Measurements from ENCODE around the gene LCMT1.
"Not testable (repeated sequence)": the region's sequence is repeated elsewhere in the genome, so short reads cannot be mapped to it uniquely, and the experiment has no call there.

Gene LCMT1

DNA sequence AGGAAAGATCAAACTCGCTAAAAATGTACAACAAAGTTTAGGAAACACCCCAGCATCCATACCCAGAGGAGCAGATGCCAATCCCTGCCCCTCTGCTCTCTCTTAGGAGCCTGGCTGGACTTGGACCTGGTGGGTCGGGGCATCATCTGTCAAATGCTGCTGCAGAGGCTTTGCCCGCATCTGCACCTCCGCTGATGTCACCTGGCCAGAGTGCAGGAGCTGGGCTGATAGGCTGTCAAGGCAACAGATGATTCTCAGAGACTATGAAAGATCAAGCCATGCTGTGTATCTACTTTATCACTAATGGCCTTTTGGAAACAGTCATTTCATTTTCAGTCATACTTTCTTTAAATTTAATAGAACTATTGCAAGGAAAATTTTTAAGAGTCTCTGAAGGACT is 15.9 kb upstream of the LCMT1 start:
- DNase-seq (ENCODE audit: low read depth), result no peak

- DNase-seq (ENCODE audit: low read depth), result no peak
These were observed 14.1 kb upstream of the LCMT1 start for GRCh38 chr16:25097276-25097975.

- DNase-seq (ENCODE audit: low read depth), result no peak
These were observed 11.0 kb upstream of the LCMT1 start for GRCh38 chr16:25100511-25100910.

DNA sequence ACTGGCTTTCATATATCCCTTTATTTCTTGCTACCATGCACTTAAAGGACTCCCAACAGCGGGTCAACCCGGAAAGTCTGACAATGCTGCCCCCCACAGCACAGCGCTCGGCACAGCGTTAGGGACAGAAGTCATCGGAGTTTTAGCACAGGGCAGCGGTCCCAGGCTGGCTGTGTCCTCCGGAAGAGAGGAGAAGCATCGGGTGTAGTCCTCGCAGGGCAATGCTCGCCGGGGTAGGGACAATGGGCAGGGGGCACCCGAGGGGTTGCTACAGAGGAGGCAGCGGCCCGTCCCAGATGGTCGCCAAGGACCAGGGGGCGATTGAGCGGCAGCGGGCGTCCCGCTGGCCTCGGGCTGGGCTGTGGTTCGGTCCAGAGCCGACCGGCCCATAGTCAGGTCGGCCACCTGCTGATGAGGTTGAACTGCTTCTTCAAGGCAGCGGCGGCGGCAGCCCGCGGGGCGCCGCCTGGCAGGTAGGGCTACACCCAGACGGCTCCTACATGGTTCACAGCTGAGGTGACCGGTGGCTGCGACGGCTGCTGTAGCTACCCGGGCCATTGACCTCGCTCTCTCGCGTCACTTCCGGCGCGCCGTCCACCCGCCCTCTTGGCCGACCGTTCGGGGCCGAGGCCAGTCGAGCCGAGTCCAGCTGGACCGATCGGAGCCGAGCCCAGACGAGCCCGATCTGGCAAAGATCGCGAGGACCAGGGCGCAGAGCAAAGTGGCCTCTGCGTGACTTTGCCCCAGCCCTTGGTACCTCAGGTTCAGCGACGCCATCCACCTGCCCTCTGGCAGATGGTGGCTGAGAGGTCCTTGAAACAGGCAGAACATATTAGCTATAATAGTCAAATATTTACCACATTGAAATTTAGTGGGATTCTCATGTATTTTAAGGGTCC is 4.7 kb upstream of the LCMT1 start:
- peak; percentile 41 for DNase-seq (ENCODE audit: low read depth)

DNA sequence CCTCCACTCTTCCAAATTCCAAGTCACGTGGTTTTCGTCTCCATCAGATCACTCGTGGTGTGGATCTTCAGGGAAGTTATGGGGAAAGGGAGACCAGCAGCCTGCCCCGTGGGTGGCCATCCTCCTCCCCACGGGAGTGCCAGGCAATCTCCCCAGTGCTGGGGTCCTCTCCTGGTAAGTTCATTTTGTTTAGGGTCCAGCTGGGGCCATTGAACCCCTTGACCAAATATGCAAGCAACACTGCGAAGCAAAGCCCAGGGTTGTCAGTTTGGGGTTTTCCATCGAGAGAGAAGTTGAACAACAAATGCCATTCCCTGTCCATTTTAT is 4.1 kb upstream of the LCMT1 start:
- no peak for DNase-seq (ENCODE audit: low read depth)

- DNase-seq (ENCODE audit: low read depth), result peak; percentile 32
These were observed 3.5 kb upstream of the LCMT1 start for GRCh38 chr16:25108054-25108453.

- no peak for DNase-seq (ENCODE audit: low read depth)
These were observed 1.9 kb upstream of the LCMT1 start for GRCh38 chr16:25109643-25110042.

- no peak for DNase-seq (ENCODE audit: low read depth)
These were observed 1.1 kb upstream of the LCMT1 start for GRCh38 chr16:25110387-25110947.

GRCh38 chr16:25114121-25114520 is 2.6 kb downstream of the LCMT1 start:
- DNase-seq (ENCODE audit: low read depth), result no peak

- no peak for DNase-seq (ENCODE audit: low read depth)
These were observed 7.5 kb downstream of the LCMT1 start for GRCh38 chr16:25118851-25119578.

GRCh38 chr16:25121824-25122600 is 10.5 kb downstream of the LCMT1 start:
- no peak for DNase-seq (ENCODE audit: low read depth)

DNA sequence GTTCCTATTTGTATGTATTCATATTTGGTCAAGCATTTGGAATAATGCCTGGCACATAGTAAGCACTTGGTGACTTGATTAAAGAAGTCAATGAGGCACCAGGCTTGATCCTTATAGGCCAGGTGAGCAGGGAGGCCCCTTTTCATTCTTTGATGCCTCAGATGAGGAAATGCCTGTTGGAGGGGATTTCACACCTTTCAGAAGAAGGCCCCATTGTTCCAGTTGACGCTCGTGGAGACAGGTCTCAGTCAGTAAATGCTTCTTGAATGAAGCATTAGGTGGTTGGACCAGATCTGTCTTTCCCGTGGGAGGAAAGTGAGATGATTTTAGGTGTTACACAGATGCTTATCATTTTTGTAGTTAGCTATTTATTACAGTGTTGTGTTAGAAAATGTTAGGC is 13.0 kb downstream of the LCMT1 start:
- DNase-seq (ENCODE audit: low read depth), result no peak

- not testable (repeated sequence) for DNase-seq (ENCODE audit: low read depth)
These were observed 14.6 kb downstream of the LCMT1 start for GRCh38 chr16:25126086-25126666.

GRCh38 chr16:25126820-25127232 is 15.3 kb downstream of the LCMT1 start:
- peak; percentile 19 for DNase-seq (ENCODE audit: low read depth)

GRCh38 chr16:25132751-25133150 is 21.2 kb downstream of the LCMT1 start:
- not testable (repeated sequence) for DNase-seq (ENCODE audit: low read depth)

GRCh38 chr16:25134166-25134700 is 22.7 kb downstream of the LCMT1 start:
- DNase-seq (ENCODE audit: low read depth), result no peak

- DNase-seq (ENCODE audit: low read depth), result no peak
These were observed 23.8 kb downstream of the LCMT1 start for GRCh38 chr16:25135254-25135878.

DNA sequence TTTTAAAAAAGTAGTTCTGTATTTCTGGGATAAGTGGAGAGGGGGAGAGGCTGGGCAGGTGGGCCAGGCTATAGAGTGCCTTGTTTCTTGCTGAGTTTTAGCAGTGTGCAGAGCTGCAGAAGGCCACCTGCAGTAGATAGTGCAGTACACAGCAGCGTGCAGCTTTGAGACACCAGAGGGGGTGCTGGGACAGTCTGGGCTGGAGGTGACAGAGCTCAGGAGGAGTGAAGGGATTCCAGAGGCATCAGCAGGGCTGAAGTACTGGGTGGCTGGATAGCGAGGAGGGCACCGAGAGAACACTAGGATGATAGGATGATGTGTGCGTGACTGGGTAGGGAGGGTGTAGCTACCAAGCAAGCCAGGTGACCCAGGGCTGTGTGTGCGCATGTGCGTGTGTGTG is 26.6 kb downstream of the LCMT1 start:
- no peak for DNase-seq (ENCODE audit: low read depth)

DNA sequence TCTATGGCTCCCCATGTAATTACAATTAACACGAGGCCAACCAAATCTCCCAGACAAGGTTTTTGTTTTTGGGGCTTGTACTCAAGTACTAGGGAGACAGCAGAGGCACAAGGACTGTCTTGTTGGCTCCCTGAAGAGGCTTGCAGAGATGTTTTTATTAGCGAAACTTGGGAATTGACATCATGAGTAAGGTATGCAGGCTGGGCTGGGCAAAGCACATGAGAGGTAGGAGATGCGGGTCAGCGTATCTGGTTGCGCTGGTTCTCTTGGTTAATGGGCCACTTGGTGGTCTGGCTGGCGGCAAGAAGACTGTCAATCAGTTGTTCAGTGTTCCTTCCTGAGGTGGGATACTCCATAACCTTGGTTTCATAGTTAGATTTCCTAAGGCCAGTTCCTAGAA is 28.9 kb downstream of the LCMT1 start:
- no peak for DNase-seq (ENCODE audit: low read depth)

- no peak for DNase-seq (ENCODE audit: low read depth)
These were observed 30.1 kb downstream of the LCMT1 start for GRCh38 chr16:25141648-25142047.

- no peak for DNase-seq (ENCODE audit: low read depth)
These were observed 32.4 kb downstream of the LCMT1 start for GRCh38 chr16:25143928-25144327.

All from stimulated activated CD4-positive, alpha-beta T cell treated with anti-CD3 and anti-CD28 coated beads, Interleukin-2, amount 100 ng/mL, for 4 hours (primary cell).